ENCODE data around the gene PPP4R3A. TPM values are rescaled to one million over a fixed set of nuclear protein-coding genes. Genes with fewer than 3 reads are reported as not detected.
A peak's percentile ranks its signal among the peaks of the same experiment; 100 is the strongest.

PPP4R3A gene
- total RNA-seq, 3 donors from 2014 or later, result 127 to 142 (median 141) TPM

DNA sequence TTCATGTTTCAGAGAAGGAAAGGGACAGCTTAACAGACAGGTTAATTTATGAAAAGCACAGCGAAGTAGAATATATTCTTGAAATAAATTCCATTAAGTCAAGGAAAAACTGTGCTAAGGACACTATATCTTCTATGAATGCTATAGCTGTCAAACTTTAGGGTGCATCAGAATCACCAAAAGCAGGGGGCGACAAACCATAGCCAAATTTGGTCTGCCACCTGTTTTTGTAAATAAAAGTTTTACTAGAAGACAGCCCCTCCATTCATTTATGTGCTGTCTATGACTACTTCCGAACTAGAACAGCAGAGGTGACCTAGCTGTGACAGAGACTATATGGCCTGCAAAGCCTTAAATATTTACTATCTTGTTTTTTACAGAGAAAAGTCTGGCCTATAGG lies 25.9 kb downstream of the PPP4R3A start:
- DNase-seq (no peak), ATAC-seq (no peak)
- no peak overlapping the region for H3K4me3 Mint-ChIP-seq
- no peaks in the 10 kb centered on the region for H3K27me3 Mint-ChIP-seq (ENCODE audit: low read depth)
- H3K4me1 Mint-ChIP-seq (ENCODE audit: low read depth), result peaks cover 49% of the 10 kb centered on the region
- H3K9me3 Mint-ChIP-seq, result no peaks in the 10 kb centered on the region
- H3K36me3 Mint-ChIP-seq (ENCODE audit: insufficient read depth), result peaks cover 48% of the 10 kb centered on the region

DNA sequence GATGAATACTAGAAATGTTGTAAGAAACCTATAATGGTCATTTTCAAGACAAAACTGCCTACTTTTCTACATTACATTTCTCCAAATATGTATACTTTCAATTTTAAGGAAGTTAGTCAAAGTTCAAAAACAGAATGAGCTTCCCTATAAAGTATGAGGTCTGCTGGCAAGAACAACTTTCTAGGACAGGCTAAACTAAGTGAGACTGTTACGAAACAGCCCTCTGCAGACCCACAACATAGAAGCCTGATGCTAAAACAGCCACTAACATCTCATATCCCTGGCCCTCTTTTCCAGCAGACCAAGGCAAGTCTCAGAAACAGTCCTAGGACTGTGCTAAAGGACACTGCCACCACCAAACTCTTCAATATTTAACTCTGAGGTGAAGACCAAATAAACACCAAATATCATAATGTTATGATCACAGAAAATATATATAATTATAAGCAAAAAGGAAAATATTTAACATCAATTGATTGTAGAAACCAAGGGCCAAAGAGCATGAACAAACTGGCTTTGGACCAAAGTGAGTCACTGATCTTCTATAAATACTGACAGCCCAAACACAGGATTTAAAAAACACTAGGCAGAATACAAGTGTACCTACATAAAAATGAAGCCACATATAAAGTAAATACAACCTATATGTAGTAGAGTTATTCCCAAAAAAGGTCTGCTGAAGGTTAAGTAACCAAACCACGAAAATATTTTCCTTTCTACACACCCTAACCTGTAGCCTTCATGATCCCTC lies 27.7 kb downstream of the PPP4R3A start:
- H3K27me3 Mint-ChIP-seq (ENCODE audit: low read depth), result no peaks in the 10 kb centered on the region
- peaks cover 58% of the 10 kb centered on the region for H3K4me1 Mint-ChIP-seq (ENCODE audit: low read depth)
- H3K4me3 Mint-ChIP-seq, result no peak overlapping the region
- no peak for ATAC-seq
- DNase-seq, result no peak
- no peaks in the 10 kb centered on the region for H3K9me3 Mint-ChIP-seq
- H3K36me3 Mint-ChIP-seq (ENCODE audit: insufficient read depth), result peaks cover 56% of the 10 kb centered on the region

DNA sequence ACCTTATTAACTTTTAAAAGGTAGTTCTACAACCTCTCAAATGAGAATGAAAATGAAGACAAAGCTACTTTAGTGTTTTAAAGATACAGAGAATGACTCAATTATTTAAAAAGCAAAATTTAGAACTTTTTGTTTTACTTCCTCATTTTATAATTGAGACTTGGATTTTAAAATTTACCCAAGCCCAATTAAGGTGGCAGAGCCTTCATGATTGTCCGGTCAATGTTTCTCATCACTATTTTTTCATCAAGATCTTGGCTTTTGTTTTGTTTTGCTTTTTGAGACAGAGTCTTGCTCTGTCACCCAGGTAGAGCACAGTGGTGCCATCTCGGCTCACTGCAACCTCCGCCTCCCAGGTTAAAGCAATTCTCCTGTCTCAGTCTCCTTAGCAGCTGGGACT lies 32.7 kb downstream of the PPP4R3A start:
- no peaks in the 10 kb centered on the region for H3K27me3 Mint-ChIP-seq (ENCODE audit: low read depth)
- no peak overlapping the region for H3K4me3 Mint-ChIP-seq
- H3K4me1 Mint-ChIP-seq (ENCODE audit: low read depth), result peaks cover 33% of the 10 kb centered on the region
- peaks cover 46% of the 10 kb centered on the region for H3K36me3 Mint-ChIP-seq (ENCODE audit: insufficient read depth)
- DNase-seq, result no peak
- H3K9me3 Mint-ChIP-seq, result no peaks in the 10 kb centered on the region
- no peak for ATAC-seq

DNA sequence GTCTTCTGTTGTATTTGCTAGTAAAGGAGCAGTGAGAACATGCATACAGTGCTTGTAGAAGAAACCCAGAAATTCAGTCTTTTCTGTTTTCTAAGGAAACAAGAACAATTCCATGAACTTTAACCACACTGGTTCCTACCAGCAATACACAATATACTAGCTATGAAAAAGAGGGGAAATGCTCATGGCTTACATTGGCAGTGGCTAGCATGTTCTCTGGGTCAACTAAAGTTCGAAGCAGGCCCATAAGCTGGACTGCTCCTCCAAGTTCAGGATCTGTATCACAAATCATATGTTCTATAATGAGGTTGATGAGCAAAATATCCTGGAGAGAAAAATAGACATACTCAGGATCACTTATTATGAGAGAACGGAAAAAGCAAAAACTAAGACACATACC lies 37.1 kb downstream of the PPP4R3A start:
- Mint-ChIP-seq H3K4me3 (no peak overlapping the region), H3K4me1 (ENCODE audit: low read depth) (peaks cover 19% of the 10 kb centered on the region), H3K36me3 (ENCODE audit: insufficient read depth) (peaks cover 36% of the 10 kb centered on the region), H3K27me3 (ENCODE audit: low read depth) (no peaks in the 10 kb centered on the region), H3K9me3 (no peaks in the 10 kb centered on the region)
- DNase-seq (no peak), ATAC-seq (no peak)

DNA sequence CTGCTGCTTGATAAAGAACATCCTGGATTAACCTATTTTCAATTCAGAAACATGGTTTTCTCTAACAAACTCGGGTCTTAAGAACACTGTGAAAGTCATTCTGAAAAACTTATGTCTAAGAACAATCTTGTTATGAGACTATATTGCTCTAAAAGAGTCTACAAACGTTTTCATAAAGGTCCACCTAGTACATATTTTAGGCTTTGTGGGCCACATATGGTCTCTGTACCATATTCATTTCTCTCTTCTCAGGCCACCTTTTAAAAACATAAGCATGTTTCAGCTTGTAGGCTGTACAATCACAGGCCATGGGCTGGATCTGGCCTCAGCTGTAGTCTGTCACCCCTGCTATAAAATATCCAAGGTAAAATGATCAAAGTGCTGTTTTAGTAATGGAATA lies 39.9 kb downstream of the PPP4R3A start:
- Mint-ChIP-seq H3K4me3 (no peak overlapping the region), H3K9me3 (no peaks in the 10 kb centered on the region), H3K4me1 (ENCODE audit: low read depth) (peaks cover 15% of the 10 kb centered on the region), H3K36me3 (ENCODE audit: insufficient read depth) (peaks cover 45% of the 10 kb centered on the region), H3K27me3 (ENCODE audit: low read depth) (no peaks in the 10 kb centered on the region)
- ATAC-seq (peak; percentile 30 to 66), DNase-seq (no peak)

DNA sequence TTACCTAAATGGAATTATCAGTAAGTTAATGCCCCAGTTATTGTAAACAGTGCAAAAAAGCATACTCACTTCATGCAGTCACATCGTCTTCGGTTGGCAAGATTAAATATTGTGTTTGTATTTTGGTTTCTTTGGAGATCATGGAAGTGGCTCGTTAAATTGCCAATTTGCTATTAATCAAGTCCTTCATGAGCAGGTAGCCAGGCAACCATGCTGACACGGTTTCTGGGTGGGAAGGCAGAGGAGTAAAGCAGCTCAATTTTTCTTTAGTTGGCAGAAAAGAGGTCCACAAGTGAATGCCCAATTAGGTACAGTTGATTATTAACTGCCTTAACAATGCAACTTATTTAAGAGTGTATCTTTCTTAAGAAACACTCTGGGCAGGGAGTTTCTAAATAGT lies 43.9 kb downstream of the PPP4R3A start:
- Mint-ChIP-seq H3K9me3 (no peaks in the 10 kb centered on the region), H3K4me1 (ENCODE audit: low read depth) (peaks cover 17% of the 10 kb centered on the region), H3K27me3 (ENCODE audit: low read depth) (no peaks in the 10 kb centered on the region), H3K36me3 (ENCODE audit: insufficient read depth) (peaks cover 46% of the 10 kb centered on the region), H3K4me3 (no peak overlapping the region)
- ATAC-seq, result no peak
- DNase-seq, result no peak

DNA sequence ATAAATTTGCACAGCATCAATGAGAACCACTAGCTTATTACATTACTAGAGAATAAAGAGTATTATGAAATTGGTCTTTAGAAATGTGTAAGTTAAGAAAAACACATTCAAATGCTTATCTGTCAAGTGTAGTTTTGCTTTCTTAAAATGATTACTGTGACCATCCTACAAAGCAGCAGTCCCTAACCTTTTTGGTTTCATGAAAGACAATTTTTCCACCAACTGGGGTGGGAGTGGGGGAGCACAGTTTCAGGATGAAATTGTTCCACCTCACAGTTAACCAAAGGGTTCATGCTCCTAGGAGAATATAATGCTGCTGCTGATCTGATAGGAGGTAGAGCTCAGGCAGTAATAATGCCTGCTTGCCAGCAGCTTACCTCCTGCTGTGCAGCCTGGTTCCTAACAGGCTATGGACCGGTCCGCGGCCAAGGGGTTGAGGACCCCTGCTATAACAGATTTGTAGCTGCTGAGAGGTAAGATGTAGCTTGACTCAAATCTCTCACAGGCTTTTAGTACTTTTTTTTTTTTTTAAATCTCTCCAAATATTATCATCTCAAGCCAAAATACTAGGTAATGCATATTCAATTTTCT lies 45.4 kb downstream of the PPP4R3A start:
- DNase-seq, result no peak
- H3K9me3 Mint-ChIP-seq, result no peaks in the 10 kb centered on the region
- peak in 1 of 2 donors; percentile 77 for ATAC-seq
- H3K27me3 Mint-ChIP-seq (ENCODE audit: low read depth), result no peaks in the 10 kb centered on the region
- no peak overlapping the region for H3K4me3 Mint-ChIP-seq
- peaks cover 39% of the 10 kb centered on the region for H3K36me3 Mint-ChIP-seq (ENCODE audit: insufficient read depth)
- H3K4me1 Mint-ChIP-seq (ENCODE audit: low read depth), result peaks cover 9% of the 10 kb centered on the region

DNA sequence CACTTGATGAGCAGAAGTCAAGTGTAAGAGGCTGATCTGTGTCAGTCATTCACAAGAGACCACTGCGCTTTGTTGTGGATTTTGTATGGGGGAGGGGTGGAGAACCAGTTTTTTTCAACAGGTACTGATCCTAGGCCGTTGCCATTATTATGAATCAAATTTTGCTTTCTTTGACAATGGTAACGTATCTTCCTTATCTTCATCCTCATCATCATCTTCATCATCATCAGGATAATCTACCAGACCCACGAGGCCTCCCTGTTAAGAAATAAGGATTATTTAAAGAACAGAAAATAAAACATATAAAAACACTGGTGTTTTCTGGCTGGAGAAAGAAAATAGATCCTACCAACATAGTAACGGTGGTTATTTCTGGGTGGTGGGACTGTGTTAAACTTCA lies 51.5 kb downstream of the PPP4R3A start:
- peaks cover 23% of the 10 kb centered on the region for H3K4me1 Mint-ChIP-seq (ENCODE audit: low read depth)
- no peak overlapping the region for H3K4me3 Mint-ChIP-seq
- ATAC-seq (no peak), DNase-seq (no peak)
- H3K36me3 Mint-ChIP-seq (ENCODE audit: insufficient read depth), result peaks cover 40% of the 10 kb centered on the region
- no peaks in the 10 kb centered on the region for H3K9me3 Mint-ChIP-seq
- no peaks in the 10 kb centered on the region for H3K27me3 Mint-ChIP-seq (ENCODE audit: low read depth)

DNA sequence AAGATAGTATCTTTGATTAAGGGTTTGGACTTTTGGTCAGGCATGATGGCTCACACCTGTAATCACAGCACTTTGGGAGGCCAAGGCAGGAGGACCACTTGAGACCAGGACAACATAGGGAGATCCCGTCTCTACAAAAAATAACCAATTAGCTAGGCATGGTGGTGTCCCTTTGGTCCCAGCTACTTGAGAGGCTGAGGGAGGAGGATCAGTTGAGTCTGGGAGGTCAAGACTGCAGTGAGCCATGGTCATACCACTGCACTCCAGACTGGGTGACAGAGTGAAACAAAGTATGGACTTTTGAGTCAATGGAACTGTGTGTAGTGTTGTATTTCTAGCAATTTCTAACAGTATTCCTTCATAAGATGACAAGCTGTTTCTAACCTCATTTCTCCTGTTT lies 53.8 kb downstream of the PPP4R3A start:
- no peaks in the 10 kb centered on the region for H3K9me3 Mint-ChIP-seq
- no peaks in the 10 kb centered on the region for H3K27me3 Mint-ChIP-seq (ENCODE audit: low read depth)
- no peak for ATAC-seq
- H3K4me1 Mint-ChIP-seq (ENCODE audit: low read depth), result peaks cover 23% of the 10 kb centered on the region
- no peak for DNase-seq
- H3K4me3 Mint-ChIP-seq, result no peak overlapping the region
- H3K36me3 Mint-ChIP-seq (ENCODE audit: insufficient read depth), result peaks cover 30% of the 10 kb centered on the region

DNA sequence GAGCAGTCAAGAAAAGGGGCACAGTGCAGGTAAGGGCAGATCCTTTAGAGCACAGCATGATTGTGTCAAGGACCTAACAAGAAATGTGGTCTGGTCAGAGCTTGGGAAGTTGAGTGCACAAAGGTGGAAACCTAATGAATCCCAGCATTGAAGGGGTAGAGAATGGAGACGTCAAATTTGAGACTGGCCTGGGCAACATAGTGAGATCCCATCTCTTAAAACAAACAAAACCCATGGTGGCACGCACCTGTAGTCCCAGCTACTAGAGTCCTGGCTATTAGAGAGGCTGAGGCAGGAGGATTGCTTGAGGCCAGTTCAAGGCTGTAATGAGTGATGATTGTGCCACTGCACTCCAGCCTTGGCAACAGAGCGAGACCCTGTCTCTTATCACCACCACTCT lies 55.5 kb downstream of the PPP4R3A start:
- Mint-ChIP-seq H3K9me3 (no peaks in the 10 kb centered on the region), H3K27me3 (ENCODE audit: low read depth) (no peaks in the 10 kb centered on the region), H3K36me3 (ENCODE audit: insufficient read depth) (peaks cover 26% of the 10 kb centered on the region), H3K4me3 (no peak overlapping the region), H3K4me1 (ENCODE audit: low read depth) (peaks cover 23% of the 10 kb centered on the region)
- DNase-seq (no peak), ATAC-seq (no peak)

DNA sequence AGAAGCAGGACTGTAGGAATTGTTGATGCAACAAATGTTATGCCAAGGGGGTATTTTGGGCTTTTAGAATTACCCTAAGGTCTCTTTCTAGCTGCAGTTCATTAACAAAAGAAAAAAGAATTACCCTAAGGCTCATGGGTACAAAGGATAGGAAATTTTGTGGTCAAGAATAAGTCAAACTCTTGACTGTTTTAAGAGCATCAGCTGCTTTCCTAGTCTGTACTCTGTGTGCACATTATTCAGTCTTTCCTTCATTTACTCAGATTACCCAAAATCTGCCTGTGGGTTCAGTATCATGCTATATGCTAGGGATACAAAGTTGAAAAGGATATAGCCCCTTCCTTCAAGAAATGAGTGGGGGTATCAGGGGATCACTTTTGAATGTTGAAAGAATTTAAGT lies 56.0 kb downstream of the PPP4R3A start:
- Mint-ChIP-seq H3K4me3 (no peak overlapping the region), H3K36me3 (ENCODE audit: insufficient read depth) (peaks cover 26% of the 10 kb centered on the region), H3K4me1 (ENCODE audit: low read depth) (peaks cover 23% of the 10 kb centered on the region), H3K9me3 (no peaks in the 10 kb centered on the region), H3K27me3 (ENCODE audit: low read depth) (no peaks in the 10 kb centered on the region)
- ATAC-seq (peak in 1 of 2 donors; percentile 14), DNase-seq (no peak)

DNA sequence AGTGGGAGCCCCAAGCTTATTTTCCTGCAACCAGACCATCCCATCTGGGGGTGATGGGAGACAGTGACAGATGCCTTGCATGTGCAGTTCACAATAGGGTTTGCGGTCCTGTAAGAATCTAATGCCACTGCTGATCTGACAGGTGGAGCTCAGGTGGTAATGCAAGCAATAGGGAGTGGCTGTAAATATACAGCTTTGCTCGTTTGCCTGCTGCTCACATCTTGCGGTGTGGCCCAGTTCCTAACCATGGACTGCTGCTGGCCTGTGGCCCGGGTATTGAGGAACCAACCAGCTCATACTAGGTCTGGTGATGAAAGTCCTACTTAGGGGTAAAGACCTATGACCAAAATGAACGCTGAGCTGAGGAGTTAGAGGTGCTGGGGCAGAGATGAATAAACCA lies 56.4 kb downstream of the PPP4R3A start:
- no peak overlapping the region for H3K4me3 Mint-ChIP-seq
- ATAC-seq (no peak), DNase-seq (no peak)
- H3K27me3 Mint-ChIP-seq (ENCODE audit: low read depth), result no peaks in the 10 kb centered on the region
- H3K9me3 Mint-ChIP-seq, result no peaks in the 10 kb centered on the region
- peaks cover 23% of the 10 kb centered on the region for H3K4me1 Mint-ChIP-seq (ENCODE audit: low read depth)
- H3K36me3 Mint-ChIP-seq (ENCODE audit: insufficient read depth), result peaks cover 25% of the 10 kb centered on the region

DNA sequence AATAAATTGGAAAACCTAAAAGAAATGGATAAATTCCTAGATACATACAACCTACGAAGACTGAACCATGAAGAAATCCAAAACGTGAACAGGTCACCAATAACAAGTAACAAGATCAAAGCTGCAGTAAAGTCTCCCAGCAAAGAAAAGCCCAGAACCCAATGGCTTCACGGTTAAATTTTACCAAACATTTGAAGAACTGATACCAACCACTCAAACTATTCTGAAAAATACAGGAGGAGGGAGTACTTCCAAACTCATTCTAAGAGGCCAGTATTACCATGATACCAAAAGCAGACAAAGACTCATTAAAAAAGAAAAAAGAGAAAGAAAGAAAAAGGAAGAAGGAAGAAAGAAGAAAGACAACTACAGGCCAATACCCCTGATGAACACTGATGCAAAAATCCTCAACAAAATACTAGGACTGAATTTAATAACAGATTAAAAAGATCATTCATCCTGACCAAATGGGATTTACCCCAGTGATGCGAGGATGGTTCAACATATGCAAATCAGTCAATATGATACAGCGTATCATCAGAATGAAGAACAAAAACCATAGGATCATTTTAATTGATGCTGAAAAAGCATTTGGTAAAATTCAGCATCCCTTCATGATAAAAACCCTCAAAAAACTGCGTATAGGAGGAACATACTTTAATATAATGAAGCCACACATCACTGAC lies 65.6 kb downstream of the PPP4R3A start:
- no peak overlapping the region for H3K4me3 Mint-ChIP-seq
- DNase-seq, result no peak
- no peaks in the 10 kb centered on the region for H3K9me3 Mint-ChIP-seq
- peaks cover 6% of the 10 kb centered on the region for H3K27me3 Mint-ChIP-seq (ENCODE audit: low read depth)
- H3K4me1 Mint-ChIP-seq (ENCODE audit: low read depth), result no peaks in the 10 kb centered on the region
- ATAC-seq, result no peak
- peaks cover 2% of the 10 kb centered on the region for H3K36me3 Mint-ChIP-seq (ENCODE audit: insufficient read depth)

DNA sequence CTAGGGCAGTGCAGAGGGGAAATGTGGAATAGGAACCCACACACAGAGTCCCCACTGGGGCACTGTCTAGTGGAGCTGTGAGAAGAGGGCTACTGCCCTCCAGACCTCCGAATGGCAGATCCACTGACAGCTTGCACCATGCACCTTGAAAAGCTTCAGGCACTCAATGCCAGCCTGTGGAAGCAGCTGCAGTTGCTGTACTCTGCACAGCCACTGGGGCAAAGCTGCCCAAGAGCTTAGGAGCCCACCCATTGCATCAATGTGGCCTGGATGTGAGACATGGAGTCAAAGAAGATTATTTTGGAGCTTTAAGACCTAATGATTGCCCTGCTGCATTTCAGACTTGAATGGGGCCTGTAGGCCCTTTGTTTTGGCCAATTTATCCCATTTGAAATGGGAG lies 70.8 kb downstream of the PPP4R3A start:
- DNase-seq (no peak), ATAC-seq (no peak)
- peaks cover 6% of the 10 kb centered on the region for H3K27me3 Mint-ChIP-seq (ENCODE audit: low read depth)
- H3K9me3 Mint-ChIP-seq, result no peaks in the 10 kb centered on the region
- H3K36me3 Mint-ChIP-seq (ENCODE audit: insufficient read depth), result peaks cover 2% of the 10 kb centered on the region
- no peaks in the 10 kb centered on the region for H3K4me1 Mint-ChIP-seq (ENCODE audit: low read depth)
- no peak overlapping the region for H3K4me3 Mint-ChIP-seq

DNA sequence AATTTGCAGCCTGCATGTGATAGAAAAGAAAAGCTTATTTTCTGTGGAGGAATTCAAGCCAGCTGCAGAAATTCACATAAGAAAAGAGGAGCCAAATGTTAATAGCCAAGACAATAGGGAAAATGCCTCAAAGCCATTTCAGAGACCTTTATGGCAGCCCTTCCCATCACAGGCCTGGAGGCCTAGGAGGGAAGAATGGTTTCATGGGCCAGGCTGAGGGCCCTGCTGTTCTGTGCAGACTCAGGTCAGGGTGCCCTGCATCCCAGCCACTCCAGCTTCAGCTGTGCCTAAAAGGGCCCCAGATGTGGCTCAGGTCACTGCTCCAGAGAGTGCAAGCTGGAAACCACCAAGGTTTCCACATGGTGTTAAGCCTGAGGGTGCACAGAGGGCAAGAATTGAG lies 71.3 kb downstream of the PPP4R3A start:
- H3K36me3 Mint-ChIP-seq (ENCODE audit: insufficient read depth), result peaks cover 2% of the 10 kb centered on the region
- no peak for ATAC-seq
- no peaks in the 10 kb centered on the region for H3K4me1 Mint-ChIP-seq (ENCODE audit: low read depth)
- no peak overlapping the region for H3K4me3 Mint-ChIP-seq
- no peaks in the 10 kb centered on the region for H3K9me3 Mint-ChIP-seq
- H3K27me3 Mint-ChIP-seq (ENCODE audit: low read depth), result peaks cover 4% of the 10 kb centered on the region
- no peak for DNase-seq

Measured in activated T-cell treated with anti-CD3 and anti-CD28 coated beads, Interleukin-2, amount 50 U/mL, for 4 hours (primary cell).